Fibroblast of pulmonary artery (primary cell): Measurements from ENCODE around the gene TNFAIP3.

Experiments used
- DNase-seq: peaks from one replicate; pipeline ENCODE4 v3.0.0-alpha.2; 2010; ENCODE audit warnings: low read depth
- H3K4me3 ChIP-seq: replicated peaks from 2 replicates; pipeline ENCODE4 v1.5.1; 2011; ENCODE audit warnings: low read depth, mild to moderate bottlenecking, control low read depth, low read length, moderate library complexity
- CTCF ChIP-seq: IDR thresholded peaks from 2 replicates; pipeline ENCODE4 v1.5.1; 2011; ENCODE audit warnings: mild to moderate bottlenecking, control low read depth, low read length, inconsistent platforms; ENCODE audit errors: missing control alignments

TNFAIP3 gene

DNA sequence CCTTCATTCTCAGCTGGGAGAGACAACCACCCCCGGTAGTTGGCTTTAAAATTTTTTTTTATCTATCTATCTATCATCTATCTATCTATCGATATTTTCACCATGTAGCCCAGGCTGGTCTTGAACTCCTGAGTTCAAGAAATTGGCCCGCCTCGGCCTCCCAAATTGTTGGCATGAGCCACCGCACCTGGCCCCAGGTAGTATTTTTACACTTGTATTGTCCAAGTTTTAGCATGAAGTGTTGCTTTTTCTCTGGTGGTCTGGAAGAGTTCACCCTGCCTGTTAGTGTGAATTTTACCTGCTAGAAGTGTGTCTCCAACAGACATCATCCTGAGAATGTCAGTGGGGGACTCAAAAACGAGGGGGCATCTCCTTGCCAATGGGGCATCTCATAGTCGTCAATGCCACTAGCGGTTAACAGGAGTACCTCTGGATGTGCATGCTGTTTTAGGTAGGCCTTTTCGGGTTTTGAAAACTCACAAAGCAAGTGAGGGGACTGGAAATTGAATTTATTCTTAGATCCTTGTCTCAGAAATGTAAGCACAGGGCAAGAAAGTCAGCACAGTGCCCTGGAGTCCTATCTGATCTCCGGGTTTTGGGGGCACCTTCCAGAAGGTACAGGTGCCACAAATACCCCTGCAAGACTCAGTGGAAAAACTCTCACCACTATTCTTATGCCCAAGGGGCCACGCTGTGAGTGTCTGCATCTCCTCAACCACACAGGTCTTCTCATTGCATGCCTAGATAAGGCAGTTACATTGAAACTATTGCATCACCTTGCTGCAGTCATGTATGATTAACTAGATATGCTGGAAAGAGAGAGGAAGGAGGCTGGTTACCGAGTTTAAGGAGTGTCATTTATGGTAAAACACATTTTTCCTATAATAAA is 37.1 kb downstream of the TNFAIP3 start:
- H3K4me3 ChIP-seq = no peak overlapping the region
- peak; percentile 47 for DNase-seq
- no peak for TF ChIP-seq CTCF

DNA sequence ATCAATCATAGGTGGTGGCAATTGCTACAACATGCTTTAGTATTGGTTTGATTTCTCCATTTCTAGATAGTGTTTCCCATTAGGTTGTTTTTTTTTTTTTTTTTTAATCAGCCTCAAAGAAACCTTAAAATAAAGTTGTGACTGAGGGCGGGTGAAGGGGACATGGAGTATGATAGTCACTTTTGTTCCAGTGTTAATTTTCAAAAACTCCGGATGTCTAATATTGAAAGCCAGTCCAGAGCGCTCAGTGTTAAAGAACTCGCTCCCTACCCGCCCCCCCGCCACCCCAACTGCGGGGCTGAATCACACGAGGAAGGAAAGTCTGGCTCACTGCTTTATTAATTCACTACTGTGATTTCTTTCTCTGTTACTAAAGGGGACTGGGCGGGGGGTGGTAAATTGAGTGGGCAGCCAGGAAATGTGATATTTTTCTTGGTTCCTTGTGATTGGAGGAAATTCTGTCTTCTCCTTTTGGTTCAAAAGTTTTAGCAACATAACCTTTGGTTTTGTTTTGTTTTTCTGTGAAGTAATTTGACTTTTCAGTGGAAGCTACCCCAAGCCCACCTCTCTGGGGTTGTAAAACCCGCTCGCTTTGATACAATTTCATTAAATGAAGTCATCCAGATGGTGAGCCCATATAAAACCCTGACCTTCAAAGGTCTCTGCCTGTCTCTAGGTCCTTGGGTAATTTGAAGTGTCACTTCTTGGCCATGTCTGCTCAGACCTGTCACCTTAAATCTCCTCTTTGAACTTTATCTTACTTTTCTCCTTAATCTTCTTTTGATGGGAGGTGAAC is 38.0 kb downstream of the TNFAIP3 start:
- TF ChIP-seq CTCF = no peak
- H3K4me3 ChIP-seq = no peak overlapping the region
- DNase-seq = no peak

DNA sequence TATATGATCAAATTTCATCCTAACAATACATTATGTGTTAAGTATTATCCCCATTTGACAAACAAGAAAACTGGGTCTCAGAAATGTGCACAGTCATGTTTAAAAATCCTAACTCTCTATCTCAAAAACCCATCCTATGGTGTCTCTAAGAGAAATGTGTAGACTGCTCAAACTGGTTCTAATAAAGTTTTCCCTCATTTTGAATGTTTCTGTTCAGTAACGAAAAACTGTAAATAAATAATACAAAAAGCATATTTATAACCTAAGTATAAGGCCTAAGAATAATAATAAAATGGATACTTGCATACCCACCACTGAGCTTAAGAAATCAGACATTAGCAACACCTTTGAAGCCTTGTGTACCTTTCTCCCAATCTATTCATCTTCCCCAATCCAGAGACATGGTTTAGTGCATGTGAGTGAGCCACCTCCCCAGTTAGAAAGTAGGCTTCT is 39.0 kb downstream of the TNFAIP3 start:
- DNase-seq = no peak
- H3K4me3 ChIP-seq = no peak overlapping the region
- no peak for TF ChIP-seq CTCF

DNA sequence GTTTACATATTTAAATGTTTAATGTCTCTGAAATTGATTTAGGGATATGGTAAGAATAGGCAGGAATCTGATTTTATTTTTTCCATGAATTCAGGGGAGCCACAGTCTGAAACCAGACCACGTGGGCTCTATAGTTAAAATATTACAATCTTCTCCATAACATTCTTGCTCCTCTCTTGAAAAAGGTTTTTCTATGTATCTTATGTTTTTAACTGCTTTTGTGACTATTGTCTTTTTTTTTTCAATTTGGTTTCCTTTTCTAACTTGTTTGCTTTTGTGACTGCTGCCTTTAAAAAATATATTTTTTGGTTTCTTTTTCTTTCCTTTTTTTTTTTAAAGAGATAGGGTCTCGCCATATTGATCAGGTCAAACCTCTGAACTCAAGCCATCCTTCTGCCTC is 40.1 kb downstream of the TNFAIP3 start:
- TF ChIP-seq CTCF = no peak
- H3K4me3 ChIP-seq = no peak overlapping the region
- no peak for DNase-seq

DNA sequence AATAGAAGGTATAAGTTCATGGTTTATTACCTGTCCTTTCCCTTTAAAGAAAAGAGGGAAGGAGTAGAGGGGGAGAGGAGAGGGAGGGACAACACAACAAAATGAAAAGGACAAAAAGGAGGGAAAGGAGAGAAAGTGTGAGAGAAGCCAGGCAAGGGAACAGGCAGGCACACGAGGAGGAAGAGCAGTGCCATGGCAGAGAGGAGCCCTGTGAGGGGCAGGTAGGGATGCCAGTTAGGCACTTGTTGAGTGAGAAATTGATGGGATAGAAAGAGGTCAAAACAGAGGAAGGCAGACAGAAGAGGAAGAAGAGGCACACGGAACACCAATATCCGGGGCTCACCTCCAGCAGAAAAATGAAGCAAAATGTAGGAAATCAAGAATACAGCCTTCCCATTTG is 42.5 kb downstream of the TNFAIP3 start:
- no peak for DNase-seq
- TF ChIP-seq CTCF = no peak
- H3K4me3 ChIP-seq = no peak overlapping the region

- DNase-seq = no peak
- H3K4me3 ChIP-seq = no peak overlapping the region
- no peak for TF ChIP-seq CTCF
Measured at GRCh38 chr6:137910424-137910834, 43.4 kb downstream of the TNFAIP3 start.
